ENCODE measurements around the gene ATAD2B. TPM values are rescaled to one million over a fixed set of nuclear protein-coding genes. Genes with fewer than 3 reads are reported as not detected.

Gene ATAD2B
- polyA plus RNA-seq, 1 of the 3 experiments (the other 2 are of a cell fraction): 1.3 TPM

GRCh38 chr2:23944976-23945375, 18.1 kb upstream of the ATAD2B start:
- no peak overlapping the region for H2AFZ ChIP-seq (ENCODE audit: low read depth)
- H3F3A ChIP-seq (replicated peaks; ENCODE audit: insufficient read depth): peaks cover 11% of the 10 kb centered on the region
- H3K4me3 ChIP-seq (ENCODE audit: low read depth in 2 of 2, low read length in 1 of 2): no peak overlapping the region
- peaks cover 2 to 6% of the 10 kb centered on the region in 2 experiments for H3K36me3 ChIP-seq (replicated peaks in 1 of 2; ENCODE audit: control insufficient read depth in 1 of 2, insufficient read depth in 2 of 2, low read length in 1 of 2)
- H3K79me2 ChIP-seq (ENCODE audit: insufficient read depth): peaks cover 93% of the 10 kb centered on the region
- POLR2A ChIA-PET: no interaction called here
- H3K27ac ChIP-seq (ENCODE audit: low read depth in 2 of 2, low read length in 1 of 2): peak overlapping the region in 1 of 2 experiments; percentile 34; a peak in 2 of 4 replicates
- H3K4me1 ChIP-seq (ENCODE audit: control insufficient read depth in 1 of 2, insufficient read depth in 2 of 2, low read depth in 1 of 2, low read length in 1 of 2): peaks cover 10 to 11% of the 10 kb centered on the region in 2 experiments; a peak in 3 of 4 replicates
- CTCF ChIA-PET: interaction anchor here (2.1 kb wide), 1 partner anchor 18 kb away, joined by 8 read pairs; the partner anchor contains the start of gene ATAD2B
- no peaks in the 10 kb centered on the region for H3K9me3 ChIP-seq
- no peak for DNase-seq
- TF ChIP-seq GATA2 (CRISPR knock-in tag; IDR thresholded peaks at IDR 0.05): no peak
- TF ChIP-seq TCF12 (IDR thresholded peaks at IDR 0.05): no peak
- no peak for TF ChIP-seq EZH2phosphoT487 (IDR thresholded peaks at IDR 0.05; ENCODE audit: borderline replicate concordance, low read depth)
- no peak for TF ChIP-seq FOXM1 (IDR thresholded peaks at IDR 0.05; ENCODE audit: low read depth)
- TF ChIP-seq FOXJ3 (CRISPR knock-in tag; IDR thresholded peaks at IDR 0.05): no peak
- no peak for TF ChIP-seq PBX3 (IDR thresholded peaks at IDR 0.05)
- TF ChIP-seq RAD21 (IDR thresholded peaks at IDR 0.05; ENCODE audit: low read length): no peak
- TF ChIP-seq CHD2 (IDR thresholded peaks at IDR 0.05; ENCODE audit: low read length, partially characterized antibody): no peak
- no peak for TF ChIP-seq TEAD4 (IDR thresholded peaks at IDR 0.05; ENCODE audit: borderline replicate concordance, insufficient read depth)
- no peak for TF ChIP-seq NRF1 (IDR thresholded peaks at IDR 0.05; ENCODE audit: low read depth, low read length)
- no peak for TF ChIP-seq SIN3A (IDR thresholded peaks at IDR 0.05; ENCODE audit: borderline replicate concordance, low read depth, low read length)
- no peak for TF ChIP-seq ZBTB33 (IDR thresholded peaks at IDR 0.05; ENCODE audit: borderline replicate concordance, low read depth)
- TF ChIP-seq POLR2AphosphoS5 (IDR thresholded peaks at IDR 0.05; ENCODE audit: low read depth, low read length): no peak
- TF ChIP-seq MEF2A (IDR thresholded peaks at IDR 0.05; ENCODE audit: borderline replicate concordance, low read depth): no peak
- TF ChIP-seq SMC3 (IDR thresholded peaks at IDR 0.05; ENCODE audit: low read depth, low read length): no peak
- no peak for TF ChIP-seq MXI1 (IDR thresholded peaks at IDR 0.05; ENCODE audit: low read depth, low read length)
- no peak for TF ChIP-seq JUND (IDR thresholded peaks at IDR 0.05)
- peaks cover 10% of the 10 kb centered on the region; the same call in 1 of the 2 replicates for H4K20me1 ChIP-seq (ENCODE audit: insufficient read depth)
- H3K9me2 ChIP-seq: no peaks in the 10 kb centered on the region
- H3K4me2 ChIP-seq: no peak overlapping the region
- H3K27me3 ChIP-seq (ENCODE audit: insufficient read depth): no peaks in the 10 kb centered on the region
- H3K9ac ChIP-seq: no peak overlapping the region
